GM10266 (cell line): ENCODE measurements around the gene CFAP410.

Experiments
- DNase-seq: peaks from one replicate; pipeline ENCODE4 v3.0.0; 2012; ENCODE audit errors: extremely low spot score
- CTCF ChIP-seq: IDR thresholded peaks from 2 replicates; pipeline ENCODE4 v1.5.1; 2012; ENCODE audit warnings: mild to moderate bottlenecking, low read depth; ENCODE audit not compliant: control insufficient read depth, insufficient read depth; ENCODE audit errors: missing control alignments

Gene CFAP410

GRCh38 chr21:44290327-44291077 is 48.7 kb downstream of the CFAP410 start:
- no peak for DNase-seq
- TF ChIP-seq CTCF: no peak

GRCh38 chr21:44289381-44290010 is 49.7 kb downstream of the CFAP410 start:
- no peak for DNase-seq

GRCh38 chr21:44288251-44289110 is 50.7 kb downstream of the CFAP410 start:
- no peak for DNase-seq
- no peak for TF ChIP-seq CTCF

More at GRCh38 chr21:44289381-44290010, 49.7 kb downstream of the CFAP410 start:
- TF ChIP-seq CTCF: no peak

GRCh38 chr21:44286716-44287632 is 52.2 kb downstream of the CFAP410 start:
- TF ChIP-seq CTCF: no peak
- no peak for DNase-seq

- TF ChIP-seq CTCF: no peak
Measured at GRCh38 chr21:44286086-44286715, 53.0 kb downstream of the CFAP410 start.

More at GRCh38 chr21:44286086-44286715, 53.0 kb downstream of the CFAP410 start:
- DNase-seq: no peak
